Natural killer cell (primary cell): ENCODE data around the gene USP36. TPM values are rescaled to one million over a fixed set of nuclear protein-coding genes. Genes with fewer than 3 reads are reported as not detected.

Experiments
- ATAC-seq, 3 donors: fragments of 150-1000 bp in 2 of 3; fragments of 200-7000 bp in 1 of 3; cut with Tn5 transposase; 1 replicate in 1 of 3; 2 replicates in 2 of 3; pipeline ENCODE4 v1.10.0; 2021; ENCODE audit warnings: mild to moderate bottlenecking in 2 of 3, moderate library complexity in 2 of 3
- DNase-seq, 2 donors: peaks; one replicate each; pipeline versions ENCODE4 v3.0.0 to v3.0.0-alpha.2; 2013 to 2021; ENCODE audit warnings: mixed read lengths in 1 of 2
- H3K27ac ChIP-seq: one replicate; pipeline ENCODE4 v1.5.1; 2013; ENCODE audit warnings: mild to moderate bottlenecking, low read length
- H3K27me3 ChIP-seq: one replicate; pipeline ENCODE4 v1.6.1; 2013; ENCODE audit warnings: low read length; ENCODE audit not compliant: control insufficient read depth, insufficient read depth
- H3K36me3 ChIP-seq: one replicate; pipeline ENCODE4 v1.6.1; 2013; ENCODE audit warnings: low read length; ENCODE audit not compliant: control insufficient read depth, insufficient read depth
- H3K4me1 ChIP-seq: one replicate; pipeline ENCODE4 v1.6.1; 2013; ENCODE audit warnings: low read length; ENCODE audit not compliant: control insufficient read depth, insufficient read depth
- H3K4me3 ChIP-seq: one replicate; pipeline ENCODE4 v1.5.1; 2013; ENCODE audit warnings: low read length
- H3K9me3 ChIP-seq: one replicate; pipeline ENCODE4 v1.6.1; 2013; ENCODE audit warnings: low read length; ENCODE audit not compliant: control insufficient read depth, insufficient read depth
- H3K27ac Mint-ChIP-seq, 2 donors: one replicate each; pipeline ENCODE4 v1.8.0; 2022; ENCODE audit warnings: mild to moderate bottlenecking in 2 of 2, mixed read lengths in 2 of 2, moderate library complexity in 1 of 2
- H3K27me3 Mint-ChIP-seq, 2 donors: one replicate each; pipeline ENCODE4 v1.8.0; 2022; ENCODE audit warnings: low read depth in 2 of 2, mixed read lengths in 2 of 2
- H3K36me3 Mint-ChIP-seq: one replicate; pipeline ENCODE4 v1.8.0; 2022; ENCODE audit warnings: mixed read lengths
- H3K4me1 Mint-ChIP-seq, 2 donors: one replicate each; pipeline ENCODE4 v1.8.0; 2022; ENCODE audit warnings: mixed read lengths in 2 of 2
- H3K4me3 Mint-ChIP-seq: one replicate; pipeline ENCODE4 v1.8.0; 2022; ENCODE audit warnings: mild to moderate bottlenecking, moderate library complexity, mixed read lengths
- H3K9me3 Mint-ChIP-seq, 2 donors: one replicate each; pipeline ENCODE4 v1.8.0; 2022; ENCODE audit warnings: mixed read lengths in 2 of 2
- WGBS: methylation state at CpG from one replicate; pipeline ENCODE4 v1.1.7; 2013; ENCODE audit warnings: missing lambda C conversion rate; ENCODE audit not compliant: insufficient coverage; 5-methylcytosine and 5-hydroxymethylcytosine counted together
- intact Hi-C: fragments of 100-400 bp; cut with micrococcal nuclease; formaldehyde crosslinking; loops from one replicate; pipeline ENCODE4 v1.14.2; 2022
- total RNA-seq, 4 donors: library from RNA; stranded (reverse); fragments of 120-200 nt in 1 of 4; gene quantifications; one replicate each; pipeline versions ENCODE4 v1.2.3 to v1.2.4, GENCODE V29; 2013 to 2022
- TF ChIP-seq, protein P1 (sequence below): fragments of 200-600 bp; IDR thresholded peaks from one replicate; pipeline ENCODE4 v1.8.0; 2022; ENCODE audit warnings: antibody characterized with exemption

Gene USP36
- total RNA-seq, 3 donors from 2014 or later (not counting 1 experiment from before 2014, with no cell fraction given), result 241 to 304 (median 270) TPM

DNA sequence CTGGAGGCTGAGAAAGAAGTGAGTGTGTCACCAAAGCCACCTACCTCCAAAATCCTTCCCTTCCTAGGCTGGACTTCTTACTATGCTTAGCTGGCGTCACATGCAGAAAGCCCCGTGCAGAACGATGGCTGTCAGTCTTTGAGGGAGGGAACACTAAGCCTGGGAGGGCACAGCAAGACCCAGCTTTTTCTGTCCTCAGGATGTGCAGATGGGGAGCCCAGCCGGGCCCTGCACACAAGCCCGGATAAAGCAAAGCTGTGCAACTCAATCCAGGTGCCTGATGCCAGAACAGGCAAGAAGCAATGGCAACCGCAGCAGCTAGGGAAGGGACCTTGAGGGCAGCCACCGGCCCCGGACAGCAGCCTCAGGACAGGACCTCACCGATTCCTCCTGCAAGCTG is 13.9 kb upstream of the USP36 start:
- no peak for ATAC-seq
- intact Hi-C loops, result no loop called here
- Histone ChIP-seq H3K4me3 (no peak overlapping the region), H3K9me3 (no peaks in the 10 kb centered on the region), H3K36me3 (no peaks in the 10 kb centered on the region), H3K4me1 (no peaks in the 10 kb centered on the region), H3K27me3 (no peaks in the 10 kb centered on the region), H3K27ac (no peak overlapping the region)
- no peaks in the 10 kb centered on the region for H3K27me3 Mint-ChIP-seq
- H3K4me1 Mint-ChIP-seq, result no peaks in the 10 kb centered on the region
- H3K9me3 Mint-ChIP-seq, result no peaks in the 10 kb centered on the region
- H3K27ac Mint-ChIP-seq, result no peak overlapping the region
- no peak overlapping the region for H3K4me3 Mint-ChIP-seq
- DNase-seq, result no peak
- 91% methylated on average over 6 of the region's 9 CpGs for WGBS
- TF ChIP-seq, protein P1, sequence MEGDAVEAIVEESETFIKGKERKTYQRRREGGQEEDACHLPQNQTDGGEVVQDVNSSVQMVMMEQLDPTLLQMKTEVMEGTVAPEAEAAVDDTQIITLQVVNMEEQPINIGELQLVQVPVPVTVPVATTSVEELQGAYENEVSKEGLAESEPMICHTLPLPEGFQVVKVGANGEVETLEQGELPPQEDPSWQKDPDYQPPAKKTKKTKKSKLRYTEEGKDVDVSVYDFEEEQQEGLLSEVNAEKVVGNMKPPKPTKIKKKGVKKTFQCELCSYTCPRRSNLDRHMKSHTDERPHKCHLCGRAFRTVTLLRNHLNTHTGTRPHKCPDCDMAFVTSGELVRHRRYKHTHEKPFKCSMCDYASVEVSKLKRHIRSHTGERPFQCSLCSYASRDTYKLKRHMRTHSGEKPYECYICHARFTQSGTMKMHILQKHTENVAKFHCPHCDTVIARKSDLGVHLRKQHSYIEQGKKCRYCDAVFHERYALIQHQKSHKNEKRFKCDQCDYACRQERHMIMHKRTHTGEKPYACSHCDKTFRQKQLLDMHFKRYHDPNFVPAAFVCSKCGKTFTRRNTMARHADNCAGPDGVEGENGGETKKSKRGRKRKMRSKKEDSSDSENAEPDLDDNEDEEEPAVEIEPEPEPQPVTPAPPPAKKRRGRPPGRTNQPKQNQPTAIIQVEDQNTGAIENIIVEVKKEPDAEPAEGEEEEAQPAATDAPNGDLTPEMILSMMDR, result no peak
- no peaks in the 10 kb centered on the region for H3K36me3 Mint-ChIP-seq

DNA sequence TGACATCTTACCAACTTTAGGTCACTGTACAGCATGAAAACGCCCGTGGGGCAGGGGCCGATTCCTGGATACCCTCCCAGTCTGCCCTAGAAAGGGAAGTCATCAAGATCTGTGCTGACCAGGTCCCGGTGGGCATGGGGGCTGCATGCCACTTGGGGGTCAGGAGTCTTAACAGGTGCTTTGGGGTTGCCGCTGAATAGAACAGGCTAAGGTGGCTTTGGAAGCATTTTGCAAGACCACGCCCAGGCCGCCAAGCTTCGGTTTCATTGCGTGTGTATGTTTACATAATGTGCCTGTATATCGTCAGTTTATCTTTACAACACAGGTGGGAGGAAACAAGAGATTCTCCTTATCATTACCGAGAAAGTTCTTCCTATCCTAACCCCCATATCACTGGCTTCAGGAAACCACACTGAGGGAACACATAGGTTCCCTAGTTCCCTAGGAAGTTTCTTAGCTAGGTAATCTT is 13.3 kb upstream of the USP36 start:
- TF ChIP-seq, protein P1, result no peak
- Histone ChIP-seq H3K9me3 (no peaks in the 10 kb centered on the region), H3K27ac (no peak overlapping the region), H3K36me3 (no peaks in the 10 kb centered on the region), H3K4me1 (no peaks in the 10 kb centered on the region), H3K4me3 (no peak overlapping the region), H3K27me3 (no peaks in the 10 kb centered on the region)
- 81% methylated on average over 11 of the region's 11 CpGs for WGBS
- Mint-ChIP-seq H3K27me3 (no peaks in the 10 kb centered on the region), H3K36me3 (no peaks in the 10 kb centered on the region), H3K4me1 (no peaks in the 10 kb centered on the region), H3K4me3 (no peak overlapping the region), H3K27ac (no peak overlapping the region), H3K9me3 (no peaks in the 10 kb centered on the region)
- no peak for DNase-seq
- no peak for ATAC-seq
- intact Hi-C loops, result no loop called here

DNA sequence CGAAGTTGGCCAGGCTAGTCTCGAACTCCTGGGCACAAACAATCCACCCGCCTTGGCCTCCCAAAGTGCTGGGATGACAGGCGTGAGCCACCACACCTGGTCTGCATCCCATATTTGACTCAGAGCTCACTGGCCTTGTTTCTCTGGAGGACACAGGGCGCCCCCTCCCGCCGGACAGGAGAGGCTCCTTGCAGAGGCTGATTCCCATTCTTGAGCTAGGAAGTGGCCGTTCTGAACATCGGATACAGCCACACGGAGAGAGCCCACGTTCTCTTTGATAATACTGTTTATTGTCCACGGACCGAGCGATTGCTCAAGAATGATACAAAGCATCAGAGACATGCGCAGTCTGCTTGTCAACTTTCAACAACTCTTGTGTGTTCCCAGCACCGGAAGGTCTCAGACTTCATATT is 12.1 kb upstream of the USP36 start:
- ATAC-seq (no peak), DNase-seq (no peak)
- Mint-ChIP-seq H3K9me3 (no peaks in the 10 kb centered on the region), H3K36me3 (no peaks in the 10 kb centered on the region), H3K27ac (no peak overlapping the region), H3K4me1 (no peaks in the 10 kb centered on the region), H3K27me3 (no peaks in the 10 kb centered on the region), H3K4me3 (no peak overlapping the region)
- TF ChIP-seq, protein P1, result no peak
- Histone ChIP-seq H3K9me3 (no peaks in the 10 kb centered on the region), H3K36me3 (no peaks in the 10 kb centered on the region), H3K27me3 (no peaks in the 10 kb centered on the region), H3K4me1 (no peaks in the 10 kb centered on the region), H3K27ac (no peak overlapping the region), H3K4me3 (no peak overlapping the region)
- intact Hi-C loops, result no loop called here
- WGBS, result 92% methylated on average over 16 of the region's 16 CpGs

DNA sequence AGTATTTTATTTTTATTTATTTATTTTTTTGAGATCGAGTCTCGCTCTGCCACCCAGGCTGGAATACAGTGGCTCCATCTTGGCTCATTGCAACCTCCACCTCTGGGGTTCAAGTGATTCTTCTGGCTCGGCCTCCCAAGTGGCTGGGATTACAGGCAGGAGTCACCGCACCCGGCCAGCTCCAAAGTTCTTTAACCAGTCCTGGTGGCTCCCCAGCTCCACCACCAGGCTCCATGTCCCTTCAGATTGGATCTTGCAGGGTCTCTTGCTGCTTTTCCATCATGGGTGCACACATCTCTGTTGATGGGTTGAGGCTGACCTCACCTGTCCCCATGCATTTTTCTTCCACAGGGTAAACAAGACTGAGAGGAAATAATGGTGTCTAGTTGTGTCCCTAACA is 8.4 kb upstream of the USP36 start:
- no peak for ATAC-seq
- H3K27ac ChIP-seq, result no peak overlapping the region
- Mint-ChIP-seq H3K4me3 (no peak overlapping the region), H3K4me1 (no peaks in the 10 kb centered on the region), H3K27ac (no peak overlapping the region), H3K36me3 (no peaks in the 10 kb centered on the region), H3K9me3 (no peaks in the 10 kb centered on the region), H3K27me3 (no peaks in the 10 kb centered on the region)
- DNase-seq, result no peak
- intact Hi-C loops, result no loop called here
- no peaks in the 10 kb centered on the region for H3K36me3 ChIP-seq
- H3K4me1 ChIP-seq, result no peaks in the 10 kb centered on the region
- WGBS, result 96% methylated on average over 5 of the region's 5 CpGs
- H3K4me3 ChIP-seq, result no peak overlapping the region
- no peaks in the 10 kb centered on the region for H3K27me3 ChIP-seq
- H3K9me3 ChIP-seq, result no peaks in the 10 kb centered on the region
- TF ChIP-seq, protein P1, result no peak
